ENCODE measurements around the gene SRCAP. TPM values are rescaled to one million over a fixed set of nuclear protein-coding genes. Genes with fewer than 3 reads are reported as not detected.
A peak's percentile ranks its signal among the peaks of the same experiment; 100 is the strongest.

Gene SRCAP
- total and polyA plus RNA-seq, 8 donors = 1.2 to 70.1 (median 24.6) TPM

- intact Hi-C loops (cut with DNase I; ENCODE audit: low total_unique reads) = no loop called here
- peak within 1 kb of the TSS; percentile 89 to 99 (median 96) for H3K4me3 ChIP-seq
- H3K9me3 ChIP-seq = no peaks in the 10 kb centered on the region
- H3K27me3 ChIP-seq = no peaks in the 10 kb centered on the region
- DNase-seq = peak; percentile 100
- peak within 1 kb of the TSS; percentile 86 to 95 (median 88) for H3K27ac ChIP-seq
- peak; percentile 56 to 92 (median 61) for TF ChIP-seq POLR2AphosphoS5 (IDR thresholded peaks at IDR 0.05)
- TF ChIP-seq POLR2A (IDR thresholded peaks at IDR 0.05) = peak in 1 of 4 donors; percentile 34
- no peak for TF ChIP-seq EP300 (IDR thresholded peaks at IDR 0.05)
- TF ChIP-seq CTCF (IDR thresholded peaks at IDR 0.05) = peak in 1 of 7 experiments; percentile 18
- H3K4me1 ChIP-seq = peaks cover 6 to 44% (median 18%) of the 10 kb centered on the region in 4 donors
- peaks cover 26 to 56% (median 45%) of the 10 kb centered on the region in 4 donors for H3K36me3 ChIP-seq
- WGBS, 5 donors = 3 to 4% (median 3%) methylated on average over 30 to 60 of the region's 60 CpGs
These were observed 49.0 kb downstream of the SRCAP start, which contains the start of gene PHKG2 for GRCh38 chr16:30747799-30748633. PHKG2 (plus strand) TSS chr16:30748425; CDS start chr16:30748821, 396 bp downstream.

GRCh38 chr16:30748634-30749445 lies 49.9 kb downstream of the SRCAP start:
- Histone ChIP-seq H3K9me3 (no peaks in the 10 kb centered on the region), H3K27ac (peak overlapping the region; percentile 80 to 95 (median 88)), H3K36me3 (peaks cover 32 to 56% (median 46%) of the 10 kb centered on the region in 4 donors), H3K4me3 (peak overlapping the region; percentile 89 to 99 (median 96)), H3K4me1 (peaks cover 6 to 39% (median 18%) of the 10 kb centered on the region in 4 donors), H3K27me3 (no peaks in the 10 kb centered on the region)
- intact Hi-C loops (cut with DNase I; ENCODE audit: low total_unique reads) = no loop called here
- WGBS, 5 donors = 12 to 50% (median 16%) methylated on average over 9 to 36 of the region's 36 CpGs
- TF ChIP-seq EP300 (IDR thresholded peaks at IDR 0.05) = no peak
- TF ChIP-seq POLR2A (IDR thresholded peaks at IDR 0.05) = no peak
- no peak for TF ChIP-seq POLR2AphosphoS5 (IDR thresholded peaks at IDR 0.05)
- TF ChIP-seq CTCF (IDR thresholded peaks at IDR 0.05) = no peak
- peak in 1 of 2 donors; percentile 60 for DNase-seq

- H3K9me3 ChIP-seq = no peaks in the 10 kb centered on the region
- TF ChIP-seq CTCF (IDR thresholded peaks at IDR 0.05) (no peak), POLR2A (IDR thresholded peaks at IDR 0.05) (no peak), POLR2AphosphoS5 (IDR thresholded peaks at IDR 0.05) (no peak), EP300 (IDR thresholded peaks at IDR 0.05) (no peak)
- H3K36me3 ChIP-seq = peaks cover 28 to 56% (median 46%) of the 10 kb centered on the region in 4 donors
- peaks cover 6 to 29% (median 18%) of the 10 kb centered on the region in 4 donors for H3K4me1 ChIP-seq
- DNase-seq = no peak
- no peak overlapping the region for H3K27ac ChIP-seq
- no peak overlapping the region for H3K4me3 ChIP-seq
- no peaks in the 10 kb centered on the region for H3K27me3 ChIP-seq
- intact Hi-C loops (cut with DNase I; ENCODE audit: low total_unique reads) = no loop called here
- WGBS, 5 donors = 83 to 89% (median 86%) methylated on average over 4 of the region's 4 CpGs
These were observed 51.2 kb downstream of the SRCAP start for GRCh38 chr16:30750201-30750600.

GRCh38 chr16:30750876-30751465 lies 52.0 kb downstream of the SRCAP start:
- intact Hi-C loops (cut with DNase I; ENCODE audit: low total_unique reads) = no loop called here
- Histone ChIP-seq H3K4me1 (peaks cover 6 to 29% (median 18%) of the 10 kb centered on the region in 4 donors), H3K27me3 (no peaks in the 10 kb centered on the region), H3K4me3 (no peak overlapping the region), H3K27ac (no peak overlapping the region), H3K9me3 (no peaks in the 10 kb centered on the region), H3K36me3 (peaks cover 27 to 58% (median 52%) of the 10 kb centered on the region in 4 donors)
- WGBS, 5 donors = 91 to 94% (median 92%) methylated on average over 20 of the region's 20 CpGs
- no peak for DNase-seq
- TF ChIP-seq POLR2AphosphoS5 (IDR thresholded peaks at IDR 0.05) (no peak), POLR2A (IDR thresholded peaks at IDR 0.05) (no peak), EP300 (IDR thresholded peaks at IDR 0.05) (no peak), CTCF (IDR thresholded peaks at IDR 0.05) (no peak)

All from stomach (tissue), 9 donors.